Fibroblast of lung (primary cell): ENCODE data around the gene ICAM2. TPM values are rescaled to one million over a fixed set of nuclear protein-coding genes. Genes with fewer than 3 reads are reported as not detected.

Source experiments
- DNase-seq, 2 donors: peaks; one replicate each; pipeline versions ENCODE4 v3.0.0 to v3.0.0-alpha.2; 2010; ENCODE audit warnings: low read depth in 2 of 2
- H2AFZ ChIP-seq: 2 replicates; pipeline ENCODE4 v1.5.1; 2012; ENCODE audit warnings: low read length, control low read depth, inconsistent platforms
- H3K27ac ChIP-seq: 2 replicates; pipeline ENCODE4 v1.5.1; 2011; ENCODE audit warnings: low read length, control low read depth; ENCODE audit not compliant: insufficient read depth
- H3K27me3 ChIP-seq: 2 replicates; pipeline ENCODE4 v1.5.1; 2011; ENCODE audit warnings: mild to moderate bottlenecking, low read length; ENCODE audit not compliant: control insufficient read depth, insufficient read depth
- H3K36me3 ChIP-seq: 2 replicates; pipeline ENCODE4 v1.5.1; 2011; ENCODE audit warnings: low read length; ENCODE audit not compliant: control insufficient read depth, insufficient read depth
- H3K4me1 ChIP-seq: 2 replicates; pipeline ENCODE4 v1.5.1; 2011; ENCODE audit warnings: low read length; ENCODE audit not compliant: control insufficient read depth, insufficient read depth; ENCODE audit errors: extremely low read depth
- H3K4me2 ChIP-seq: 2 replicates; pipeline ENCODE4 v1.5.1; 2011; ENCODE audit warnings: low read length, control low read depth; ENCODE audit not compliant: insufficient read depth; ENCODE audit errors: extremely low read depth
- H3K4me3 ChIP-seq, 4 experiments: fragments of 200-600 bp in 1 of 4; sonication (generic) in 1 of 4; replicated peaks in 1 of 4; 2 replicates each; pipeline ENCODE4 v1.5.1; 2011 to 2016; ENCODE audit warnings: low read length in 4 of 4, low read depth in 3 of 4, mild to moderate bottlenecking in 3 of 4, control low read depth in 2 of 4, inconsistent platforms in 1 of 4, mixed read lengths in 1 of 4; ENCODE audit not compliant: insufficient read depth in 1 of 4; ENCODE audit errors: control extremely low read depth in 1 of 4
- H3K79me2 ChIP-seq: 2 replicates; pipeline ENCODE4 v1.5.1; 2012; ENCODE audit warnings: mild to moderate bottlenecking, low read length, inconsistent platforms; ENCODE audit not compliant: control insufficient read depth, insufficient read depth
- H3K9ac ChIP-seq: 2 replicates; pipeline ENCODE4 v1.5.1; 2011; ENCODE audit warnings: mild to moderate bottlenecking, low read length, control low read depth; ENCODE audit not compliant: insufficient read depth
- H3K9me3 ChIP-seq: 2 replicates; pipeline ENCODE4 v1.5.1; 2012; ENCODE audit warnings: low read depth, low read length; ENCODE audit not compliant: control insufficient read depth, insufficient read depth
- H4K20me1 ChIP-seq: 2 replicates; pipeline ENCODE4 v1.5.1; 2011; ENCODE audit warnings: low read length; ENCODE audit not compliant: control insufficient read depth, insufficient read depth; ENCODE audit errors: extremely low read depth
- CTCF ChIP-seq, 2 donors: IDR thresholded peaks in 1 of 2; conservative IDR thresholded peaks in 1 of 2; 1 replicate in 1 of 2; 2 replicates in 1 of 2; pipeline ENCODE4 v1.5.1; 2011 to 2012; ENCODE audit warnings: low read length in 2 of 2, control low read depth in 1 of 2, inconsistent platforms in 1 of 2, low read depth in 1 of 2, mild to moderate bottlenecking in 1 of 2
- EZH2 ChIP-seq: IDR thresholded peaks from 2 replicates; pipeline ENCODE4 v1.5.1; 2012; ENCODE audit warnings: low read length, control low read depth, mild to moderate bottlenecking; ENCODE audit errors: missing control alignments
- polyA plus RNA-seq, 2 donors: library from polyadenylated mRNA; depleted of rRNA in 1 of 2; stranded (reverse) in 1 of 2; unstranded in 1 of 2; fragments of >200 nt; gene quantifications; 2 replicates each; pipeline ENCODE4 v1.2.1, GENCODE V29; 2011 to 2012; ENCODE audit warnings: missing spikeins in 1 of 2
- total RNA-seq: library from RNA; depleted of rRNA; stranded (reverse); fragments of >200 nt; gene quantifications from 2 replicates; pipeline ENCODE4 v1.2.1, GENCODE V29; 2014

The ICAM2 gene
- total and polyA plus RNA-seq, 2 donors (not counting 1 experiment from before 2014, with no cell fraction given) = 1.1 to 3.5 TPM

GRCh38 chr17:64001763-64002529 lies 18.5 kb downstream of the ICAM2 start:
- Histone ChIP-seq H4K20me1 (no peaks in the 10 kb centered on the region), H3K9ac (no peak overlapping the region), H3K27me3 (peaks cover 12% of the 10 kb centered on the region), H3K36me3 (no peaks in the 10 kb centered on the region), H3K79me2 (no peaks in the 10 kb centered on the region), H3K4me3 (no peak overlapping the region), H3K27ac (no peak overlapping the region), H2AFZ (no peak overlapping the region), H3K4me2 (no peak overlapping the region), H3K4me1 (peaks cover 5% of the 10 kb centered on the region), H3K9me3 (no peaks in the 10 kb centered on the region)
- no peak for TF ChIP-seq EZH2
- TF ChIP-seq CTCF (conservative IDR thresholded peaks at IDR 0.05 in 1 of 2, IDR thresholded peaks at IDR 0.05 in 1 of 2; ENCODE audit: low read depth in 1 of 2, low read length in 2 of 2) = no peak
- DNase-seq = no peak

- H3K9me3 ChIP-seq = no peaks in the 10 kb centered on the region
- H3K79me2 ChIP-seq = no peaks in the 10 kb centered on the region
- no peak for TF ChIP-seq CTCF (conservative IDR thresholded peaks at IDR 0.05 in 1 of 2, IDR thresholded peaks at IDR 0.05 in 1 of 2; ENCODE audit: low read depth in 1 of 2, low read length in 2 of 2)
- no peak for TF ChIP-seq EZH2
- no peaks in the 10 kb centered on the region for H4K20me1 ChIP-seq
- no peak overlapping the region for H3K27ac ChIP-seq
- no peak overlapping the region for H3K4me2 ChIP-seq
- peaks cover 16% of the 10 kb centered on the region for H3K27me3 ChIP-seq
- H2AFZ ChIP-seq = no peak overlapping the region
- no peak overlapping the region for H3K4me3 ChIP-seq
- no peak overlapping the region for H3K9ac ChIP-seq
- H3K4me1 ChIP-seq = peaks cover 3% of the 10 kb centered on the region
- H3K36me3 ChIP-seq = no peaks in the 10 kb centered on the region
- DNase-seq = no peak
Observed at GRCh38 chr17:64001091-64001579, 19.3 kb downstream of the ICAM2 start.

GRCh38 chr17:63999680-64000531 lies 20.5 kb downstream of the ICAM2 start:
- Histone ChIP-seq H3K36me3 (no peaks in the 10 kb centered on the region), H4K20me1 (no peaks in the 10 kb centered on the region), H3K4me2 (no peak overlapping the region), H3K4me3 (no peak overlapping the region), H3K9me3 (no peaks in the 10 kb centered on the region), H3K9ac (no peak overlapping the region), H3K27ac (no peak overlapping the region), H3K4me1 (peaks cover 3% of the 10 kb centered on the region), H3K27me3 (peaks cover 16% of the 10 kb centered on the region), H3K79me2 (no peaks in the 10 kb centered on the region), H2AFZ (no peak overlapping the region)
- TF ChIP-seq EZH2 (no peak), CTCF (conservative IDR thresholded peaks at IDR 0.05 in 1 of 2, IDR thresholded peaks at IDR 0.05 in 1 of 2; ENCODE audit: low read depth in 1 of 2, low read length in 2 of 2) (no peak)
- no peak for DNase-seq
